Stimulated activated CD4-positive, alpha-beta T cell treated with anti-CD3 and anti-CD28 coated beads, Interleukin-2, amount 100 ng/mL, for 4 hours (primary cell): ENCODE results near the gene NHERF2.

ENCODE experiments used
- DNase-seq: peaks from one replicate; pipeline ENCODE4 v3.0.0-alpha.2; 2020; ENCODE audit warnings: low read depth

The NHERF2 gene

GRCh38 chr16:2082983-2083364 is 56.3 kb downstream of the NHERF2 start:
- no peak for DNase-seq

GRCh38 chr16:2083409-2083808 is 56.7 kb downstream of the NHERF2 start:
- DNase-seq: no peak

- no peak for DNase-seq
Measured at GRCh38 chr16:2083876-2084780, 57.4 kb downstream of the NHERF2 start.

- DNase-seq: no peak
Measured at GRCh38 chr16:2084895-2085625, 58.4 kb downstream of the NHERF2 start.

GRCh38 chr16:2085669-2086068 is 59.0 kb downstream of the NHERF2 start:
- no peak for DNase-seq

GRCh38 chr16:2086106-2086742 is 59.5 kb downstream of the NHERF2 start:
- DNase-seq: no peak

- DNase-seq: no peak
Measured at GRCh38 chr16:2086812-2087747, 60.4 kb downstream of the NHERF2 start.

GRCh38 chr16:2087748-2088631 is 61.3 kb downstream of the NHERF2 start:
- DNase-seq: no peak
